ENCODE measurements around the gene HLF. TPM values are rescaled to one million over a fixed set of nuclear protein-coding genes. Genes with fewer than 3 reads are reported as not detected.

HLF gene
- total and polyA plus RNA-seq, 7 experiments from 2014 or later: 0.18 to 2.6 (median 0.36) TPM; not detected in 1

GRCh38 chr17:55278173-55278961, 13.6 kb downstream of the HLF start:
- H3K9me3 ChIP-seq (ENCODE audit: control insufficient read depth in 2 of 3, low read length in 3 of 3): no peaks in the 10 kb centered on the region
- intact Hi-C loops (cut with micrococcal nuclease): no loop called here
- Mint-ChIP-seq H3K36me3 (peaks cover 0 to 6% (median 0%) of the 10 kb centered on the region in 5 donors), H3K4me1 (peaks cover 0 to 6% (median 0%) of the 10 kb centered on the region in 7 donors), H3K27me3 (peaks cover 5 to 48% (median 24%) of the 10 kb centered on the region in 5 donors), H3K9me3 (no peaks in the 10 kb centered on the region), H3K4me3 (no peak overlapping the region), H3K27ac (no peak overlapping the region)
- no peak overlapping the region for H3K27ac ChIP-seq (ENCODE audit: low read depth, low read length)
- no peak for ATAC-seq
- H3K27me3 ChIP-seq (ENCODE audit: control insufficient read depth in 2 of 2, insufficient read depth in 2 of 2, low read length in 2 of 2): peaks cover 0 to 5% of the 10 kb centered on the region in 2 donors
- no peaks in the 10 kb centered on the region for H3K4me1 ChIP-seq (ENCODE audit: control insufficient read depth in 2 of 2, insufficient read depth in 2 of 2, low read length in 2 of 2)
- ChIA-PET CTCF (no interaction called here), POLR2A (no interaction called here)
- no peaks in the 10 kb centered on the region for H3K36me3 ChIP-seq (ENCODE audit: control insufficient read depth in 2 of 3, insufficient read depth in 3 of 3, low read length in 3 of 3)
- DNase-seq: no peak
- no peak overlapping the region for H3K4me3 ChIP-seq (ENCODE audit: low read length)

DNA sequence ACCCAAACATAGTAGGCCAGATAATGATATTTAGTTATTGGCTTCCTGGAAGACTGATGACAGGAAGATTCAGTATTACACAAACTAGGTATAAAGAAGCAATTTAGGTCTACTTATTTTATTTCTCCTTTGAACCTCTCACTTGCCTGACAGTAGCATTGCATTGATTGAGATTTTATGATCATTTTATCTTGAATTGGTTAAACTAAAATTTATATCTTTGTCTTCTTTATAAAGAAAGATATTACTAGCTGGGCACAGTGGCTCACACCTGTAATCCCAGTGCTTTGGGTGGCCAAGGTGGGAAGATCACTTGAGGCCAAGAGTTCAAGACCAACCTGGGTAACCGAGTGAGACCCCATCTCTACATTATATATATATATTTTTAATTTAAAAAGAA, 14.4 kb downstream of the HLF start:
- Mint-ChIP-seq H3K4me3 (no peak overlapping the region), H3K4me1 (peaks cover 0 to 8% (median 4%) of the 10 kb centered on the region in 7 donors), H3K27me3 (peaks cover 5 to 39% (median 15%) of the 10 kb centered on the region in 5 donors), H3K9me3 (no peaks in the 10 kb centered on the region), H3K36me3 (peaks cover 0 to 6% (median 0%) of the 10 kb centered on the region in 5 donors), H3K27ac (no peak overlapping the region)
- no peaks in the 10 kb centered on the region for H3K9me3 ChIP-seq (ENCODE audit: control insufficient read depth in 2 of 3, low read length in 3 of 3)
- H3K27ac ChIP-seq (ENCODE audit: low read depth, low read length): no peak overlapping the region
- no peak for DNase-seq
- peaks cover 0 to 4% of the 10 kb centered on the region in 2 donors for H3K27me3 ChIP-seq (ENCODE audit: control insufficient read depth in 2 of 2, insufficient read depth in 2 of 2, low read length in 2 of 2)
- CTCF ChIA-PET: no interaction called here
- H3K4me3 ChIP-seq (ENCODE audit: low read length): no peak overlapping the region
- H3K36me3 ChIP-seq (ENCODE audit: control insufficient read depth in 2 of 3, insufficient read depth in 3 of 3, low read length in 3 of 3): no peaks in the 10 kb centered on the region
- H3K4me1 ChIP-seq (ENCODE audit: control insufficient read depth in 2 of 2, insufficient read depth in 2 of 2, low read length in 2 of 2): peaks cover 0 to 5% of the 10 kb centered on the region in 2 donors
- intact Hi-C loops (cut with micrococcal nuclease): no loop called here
- POLR2A ChIA-PET: no interaction called here
- ATAC-seq: no peak

DNA sequence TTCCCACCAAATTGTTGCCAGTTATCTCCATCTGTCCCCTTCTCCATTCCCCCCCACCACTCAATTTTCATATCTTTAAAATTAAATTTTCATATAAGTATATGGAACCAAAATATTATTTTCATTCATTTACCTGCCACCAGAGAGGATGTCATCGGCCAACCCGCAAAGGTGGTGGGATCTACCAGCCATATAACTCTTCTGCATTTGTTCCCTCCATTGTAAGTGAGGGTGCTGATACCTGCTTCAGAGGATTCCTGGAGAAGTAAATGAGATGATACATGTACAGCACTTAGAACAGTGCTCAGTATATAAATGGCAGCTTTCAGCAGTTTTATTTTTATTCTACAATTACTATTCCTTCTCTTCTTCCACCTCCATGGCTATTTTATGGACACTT, 15.0 kb downstream of the HLF start:
- Histone ChIP-seq H3K4me3 (ENCODE audit: low read length) (no peak overlapping the region), H3K9me3 (ENCODE audit: control insufficient read depth in 2 of 3, low read length in 3 of 3) (no peaks in the 10 kb centered on the region), H3K27me3 (ENCODE audit: control insufficient read depth in 2 of 2, insufficient read depth in 2 of 2, low read length in 2 of 2) (no peaks in the 10 kb centered on the region), H3K27ac (ENCODE audit: low read depth, low read length) (no peak overlapping the region), H3K36me3 (ENCODE audit: control insufficient read depth in 2 of 3, insufficient read depth in 3 of 3, low read length in 3 of 3) (no peaks in the 10 kb centered on the region), H3K4me1 (ENCODE audit: control insufficient read depth in 2 of 2, insufficient read depth in 2 of 2, low read length in 2 of 2) (peaks cover 0 to 10% of the 10 kb centered on the region in 2 donors)
- Mint-ChIP-seq H3K4me1 (peaks cover 0 to 14% (median 9%) of the 10 kb centered on the region in 7 donors), H3K9me3 (no peaks in the 10 kb centered on the region), H3K27me3 (peaks cover under 1 to 34% (median 14%) of the 10 kb centered on the region in 5 donors), H3K36me3 (no peaks in the 10 kb centered on the region), H3K27ac (no peak overlapping the region), H3K4me3 (no peak overlapping the region)
- CTCF ChIA-PET: no interaction called here
- intact Hi-C loops (cut with micrococcal nuclease): no loop called here
- no peak for ATAC-seq
- POLR2A ChIA-PET: no interaction called here
- no peak for DNase-seq

GRCh38 chr17:55280212-55280611, 15.5 kb downstream of the HLF start:
- H3K27ac ChIP-seq (ENCODE audit: low read depth, low read length): no peak overlapping the region
- intact Hi-C loops (cut with micrococcal nuclease): no loop called here
- Mint-ChIP-seq H3K4me3 (no peak overlapping the region), H3K27me3 (peaks cover 0 to 29% (median 14%) of the 10 kb centered on the region in 5 donors), H3K36me3 (no peaks in the 10 kb centered on the region), H3K4me1 (peaks cover 0 to 18% (median 10%) of the 10 kb centered on the region in 7 donors), H3K9me3 (no peaks in the 10 kb centered on the region), H3K27ac (no peak overlapping the region)
- CTCF ChIA-PET: no interaction called here
- H3K9me3 ChIP-seq (ENCODE audit: control insufficient read depth in 2 of 3, low read length in 3 of 3): no peaks in the 10 kb centered on the region
- peaks cover 0 to 10% of the 10 kb centered on the region in 2 donors for H3K4me1 ChIP-seq (ENCODE audit: control insufficient read depth in 2 of 2, insufficient read depth in 2 of 2, low read length in 2 of 2)
- no peak for ATAC-seq
- no peaks in the 10 kb centered on the region for H3K27me3 ChIP-seq (ENCODE audit: control insufficient read depth in 2 of 2, insufficient read depth in 2 of 2, low read length in 2 of 2)
- no peak for DNase-seq
- H3K36me3 ChIP-seq (ENCODE audit: control insufficient read depth in 2 of 3, insufficient read depth in 3 of 3, low read length in 3 of 3): no peaks in the 10 kb centered on the region
- H3K4me3 ChIP-seq (ENCODE audit: low read length): no peak overlapping the region
- POLR2A ChIA-PET: no interaction called here

DNA sequence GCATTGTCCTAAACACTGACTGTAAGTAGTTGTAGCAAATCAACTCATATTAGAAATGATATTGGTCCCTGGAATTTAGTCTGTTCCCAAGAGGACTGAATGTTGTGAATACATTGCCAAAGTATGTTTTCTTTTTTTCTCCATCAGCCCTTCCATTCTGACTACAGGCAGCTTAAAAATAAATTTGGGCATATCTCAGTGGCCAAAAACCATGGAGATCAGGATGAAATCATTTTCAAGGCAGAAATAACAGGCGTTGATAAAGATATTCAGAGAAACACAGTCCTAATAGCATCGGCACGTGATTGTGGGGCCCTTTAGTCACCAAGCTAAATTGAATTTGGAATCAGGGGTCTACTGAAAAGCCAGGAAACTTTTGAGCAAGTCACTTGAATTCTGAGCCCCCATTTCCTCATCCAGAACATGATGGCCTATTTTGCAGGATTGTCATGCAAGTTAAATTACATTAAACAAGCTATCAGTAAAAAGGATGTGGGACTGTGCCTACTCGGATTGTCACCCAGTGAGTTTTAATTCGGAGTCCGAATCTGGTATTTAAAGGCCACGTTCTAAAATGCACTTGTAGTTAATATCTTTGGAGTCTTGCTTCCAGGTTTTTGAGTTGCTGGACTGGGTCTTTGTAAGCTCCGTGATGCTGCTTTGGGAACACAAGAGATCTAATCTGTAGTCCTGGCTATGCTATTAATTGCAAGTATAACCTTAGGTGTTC, 17.1 kb downstream of the HLF start:
- POLR2A ChIA-PET: no interaction called here
- Histone ChIP-seq H3K4me1 (ENCODE audit: control insufficient read depth in 2 of 2, insufficient read depth in 2 of 2, low read length in 2 of 2) (peaks cover 0 to 10% of the 10 kb centered on the region in 2 donors), H3K9me3 (ENCODE audit: control insufficient read depth in 2 of 3, low read length in 3 of 3) (no peaks in the 10 kb centered on the region), H3K27ac (ENCODE audit: low read depth, low read length) (no peak overlapping the region), H3K4me3 (ENCODE audit: low read length) (no peak overlapping the region), H3K27me3 (ENCODE audit: control insufficient read depth in 2 of 2, insufficient read depth in 2 of 2, low read length in 2 of 2) (no peaks in the 10 kb centered on the region), H3K36me3 (ENCODE audit: control insufficient read depth in 2 of 3, insufficient read depth in 3 of 3, low read length in 3 of 3) (no peaks in the 10 kb centered on the region)
- CTCF ChIA-PET: no interaction called here
- intact Hi-C loops (cut with micrococcal nuclease): no loop called here
- Mint-ChIP-seq H3K27me3 (peaks cover 0 to 25% (median 3%) of the 10 kb centered on the region in 5 donors), H3K36me3 (no peaks in the 10 kb centered on the region), H3K27ac (no peak overlapping the region), H3K9me3 (no peaks in the 10 kb centered on the region), H3K4me1 (peaks cover 0 to 18% (median 10%) of the 10 kb centered on the region in 7 donors), H3K4me3 (no peak overlapping the region)
- DNase-seq (no peak), ATAC-seq (no peak)

GRCh38 chr17:55282379-55282702, 17.6 kb downstream of the HLF start:
- Histone ChIP-seq H3K4me3 (ENCODE audit: low read length) (no peak overlapping the region), H3K4me1 (ENCODE audit: control insufficient read depth in 2 of 2, insufficient read depth in 2 of 2, low read length in 2 of 2) (peaks cover 0 to 10% of the 10 kb centered on the region in 2 donors), H3K36me3 (ENCODE audit: control insufficient read depth in 2 of 3, insufficient read depth in 3 of 3, low read length in 3 of 3) (no peaks in the 10 kb centered on the region), H3K9me3 (ENCODE audit: control insufficient read depth in 2 of 3, low read length in 3 of 3) (no peaks in the 10 kb centered on the region), H3K27me3 (ENCODE audit: control insufficient read depth in 2 of 2, insufficient read depth in 2 of 2, low read length in 2 of 2) (no peaks in the 10 kb centered on the region), H3K27ac (ENCODE audit: low read depth, low read length) (no peak overlapping the region)
- no peak overlapping the region for H3K27ac Mint-ChIP-seq
- CTCF ChIA-PET: no interaction called here
- POLR2A ChIA-PET: no interaction called here
- ATAC-seq (no peak), DNase-seq (no peak)
- intact Hi-C loops (cut with micrococcal nuclease): no loop called here
- H3K4me1 Mint-ChIP-seq: peaks cover 0 to 18% (median 10%) of the 10 kb centered on the region in 7 donors
- H3K9me3 Mint-ChIP-seq: no peaks in the 10 kb centered on the region
- H3K27me3 Mint-ChIP-seq: peaks cover 0 to 20% (median 0%) of the 10 kb centered on the region in 5 donors
- H3K4me3 Mint-ChIP-seq: no peak overlapping the region
- H3K36me3 Mint-ChIP-seq: no peaks in the 10 kb centered on the region
